GM12872 (cell line): ENCODE measurements around the gene KNDC1.

Experiments used
- TF ChIP-seq, protein P1 (sequence below): IDR thresholded peaks from 3 replicates; pipeline ENCODE4 v1.5.1; 2011; ENCODE audit warnings: low read depth, mild to moderate bottlenecking, low read length, moderate library complexity; ENCODE audit not compliant: insufficient read depth

KNDC1 gene

GRCh38 chr10:133182791-133183645 lies 23.0 kb downstream of the KNDC1 start:
- TF ChIP-seq, protein P1, sequence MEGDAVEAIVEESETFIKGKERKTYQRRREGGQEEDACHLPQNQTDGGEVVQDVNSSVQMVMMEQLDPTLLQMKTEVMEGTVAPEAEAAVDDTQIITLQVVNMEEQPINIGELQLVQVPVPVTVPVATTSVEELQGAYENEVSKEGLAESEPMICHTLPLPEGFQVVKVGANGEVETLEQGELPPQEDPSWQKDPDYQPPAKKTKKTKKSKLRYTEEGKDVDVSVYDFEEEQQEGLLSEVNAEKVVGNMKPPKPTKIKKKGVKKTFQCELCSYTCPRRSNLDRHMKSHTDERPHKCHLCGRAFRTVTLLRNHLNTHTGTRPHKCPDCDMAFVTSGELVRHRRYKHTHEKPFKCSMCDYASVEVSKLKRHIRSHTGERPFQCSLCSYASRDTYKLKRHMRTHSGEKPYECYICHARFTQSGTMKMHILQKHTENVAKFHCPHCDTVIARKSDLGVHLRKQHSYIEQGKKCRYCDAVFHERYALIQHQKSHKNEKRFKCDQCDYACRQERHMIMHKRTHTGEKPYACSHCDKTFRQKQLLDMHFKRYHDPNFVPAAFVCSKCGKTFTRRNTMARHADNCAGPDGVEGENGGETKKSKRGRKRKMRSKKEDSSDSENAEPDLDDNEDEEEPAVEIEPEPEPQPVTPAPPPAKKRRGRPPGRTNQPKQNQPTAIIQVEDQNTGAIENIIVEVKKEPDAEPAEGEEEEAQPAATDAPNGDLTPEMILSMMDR = no peak

- TF ChIP-seq, protein P1 = no peak
Measured at GRCh38 chr10:133183646-133184378, 23.8 kb downstream of the KNDC1 start.

GRCh38 chr10:133184591-133185244 lies 24.7 kb downstream of the KNDC1 start:
- TF ChIP-seq, protein P1 = no peak

GRCh38 chr10:133185421-133185820 lies 25.4 kb downstream of the KNDC1 start:
- TF ChIP-seq, protein P1 = no peak

DNA sequence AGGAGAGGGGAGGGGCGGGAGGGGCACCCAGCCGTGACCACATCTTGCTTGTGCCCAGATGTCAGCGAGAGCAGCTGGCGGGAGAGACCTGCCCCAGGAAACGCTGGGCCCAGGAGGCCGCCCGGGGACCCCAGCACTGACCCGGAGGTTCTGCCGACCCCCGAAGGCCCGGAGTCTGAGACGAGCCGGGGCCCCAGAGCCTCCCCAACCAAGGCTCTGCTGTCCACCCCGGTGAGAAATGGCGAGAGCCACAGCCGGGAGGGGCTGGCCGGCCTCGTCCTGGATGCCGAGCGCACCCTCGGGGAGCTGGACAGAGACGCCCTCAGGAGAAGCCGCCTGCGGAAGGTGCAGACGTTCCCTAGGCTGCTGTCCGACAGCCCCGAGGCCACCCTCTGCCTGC lies 25.9 kb downstream of the KNDC1 start:
- TF ChIP-seq, protein P1 = no peak

DNA sequence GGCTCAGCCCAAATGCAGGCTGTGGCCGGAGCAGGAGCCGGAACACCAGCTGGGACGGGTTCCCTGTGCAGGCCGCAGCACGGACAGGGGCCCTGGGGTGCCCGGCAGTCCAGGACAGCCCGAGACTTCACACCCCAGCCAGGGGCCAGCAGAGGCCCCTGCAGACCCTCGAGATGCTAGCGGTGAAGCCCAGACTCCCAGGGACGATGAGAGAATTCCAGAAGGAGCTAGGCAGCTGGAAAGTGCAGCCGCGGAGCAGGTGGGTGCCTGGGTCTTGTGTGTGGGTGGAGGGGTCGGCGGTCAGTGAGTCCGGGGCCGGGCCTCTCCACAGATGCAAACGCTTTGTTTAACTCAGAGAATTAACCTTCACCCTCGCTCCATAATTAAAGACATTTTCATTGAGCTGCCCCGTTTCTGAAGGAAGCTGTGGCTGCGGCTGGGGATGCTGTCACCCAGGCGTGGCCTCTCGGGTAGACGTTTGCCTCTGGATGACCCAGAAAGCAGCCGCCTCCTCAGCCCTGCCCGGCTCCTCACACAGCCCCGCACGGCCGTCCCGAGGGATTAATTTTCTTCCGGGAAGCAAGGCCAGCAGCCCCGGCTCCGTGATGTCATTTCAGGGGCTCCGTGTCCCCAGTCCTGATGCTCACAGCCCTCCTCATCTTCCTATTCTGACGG lies 26.5 kb downstream of the KNDC1 start:
- TF ChIP-seq, protein P1 = no peak
